NCI-H1930 (cell line): ENCODE measurements around the gene TMEM175.

Source experiments
- DNase-seq, 2 experiments: peaks; one replicate each; lab custom pipeline; 2025; lab: John Stamatoyannopoulos, UW

The TMEM175 gene

GRCh38 chr4:1004071-1004418, 71.8 kb downstream of the TMEM175 start:
- DNase-seq: no peak

- DNase-seq: no peak
Observed at GRCh38 chr4:1004557-1005485, 72.6 kb downstream of the TMEM175 start.

GRCh38 chr4:1006856-1007255, 74.6 kb downstream of the TMEM175 start:
- no peak for DNase-seq
